ENCODE results near the gene METTL16.
A peak's percentile ranks its signal among the peaks of the same experiment; 100 is the strongest.
"Not testable (repeated sequence)": the region's sequence is repeated elsewhere in the genome, so short reads cannot be mapped to it uniquely, and the experiment has no call there.

METTL16 gene

DNA sequence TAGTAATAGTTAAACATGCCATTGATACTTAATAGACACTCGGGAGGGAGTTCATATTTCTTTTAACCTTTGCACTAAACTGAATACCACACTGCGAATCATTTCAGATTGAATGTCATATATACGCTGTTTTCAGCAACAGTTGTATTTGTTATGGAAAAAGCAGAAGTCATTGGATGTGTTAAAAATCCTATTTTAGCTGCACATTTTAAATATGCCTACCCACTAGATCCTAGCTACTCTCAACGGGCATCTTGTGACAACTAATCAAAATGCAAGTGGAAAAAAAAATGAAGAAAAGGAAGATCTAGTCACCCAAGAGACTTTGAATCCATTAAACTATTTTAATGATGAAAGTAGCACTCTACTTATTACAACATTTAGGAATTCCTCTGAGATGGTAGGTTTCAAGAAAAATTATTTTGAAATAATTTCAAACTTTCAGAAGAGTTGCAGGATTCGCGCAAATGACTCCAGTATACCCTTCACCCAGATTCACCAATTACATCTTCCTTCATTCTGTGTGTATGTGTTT, 59.4 kb downstream of the METTL16 start:
- DNase-seq (ENCODE audit: low read depth) = no peak
- no peak overlapping the region for H3K4me3 ChIP-seq (ENCODE audit: control insufficient read depth, low read depth, low read length)
- TF ChIP-seq, protein P1, sequence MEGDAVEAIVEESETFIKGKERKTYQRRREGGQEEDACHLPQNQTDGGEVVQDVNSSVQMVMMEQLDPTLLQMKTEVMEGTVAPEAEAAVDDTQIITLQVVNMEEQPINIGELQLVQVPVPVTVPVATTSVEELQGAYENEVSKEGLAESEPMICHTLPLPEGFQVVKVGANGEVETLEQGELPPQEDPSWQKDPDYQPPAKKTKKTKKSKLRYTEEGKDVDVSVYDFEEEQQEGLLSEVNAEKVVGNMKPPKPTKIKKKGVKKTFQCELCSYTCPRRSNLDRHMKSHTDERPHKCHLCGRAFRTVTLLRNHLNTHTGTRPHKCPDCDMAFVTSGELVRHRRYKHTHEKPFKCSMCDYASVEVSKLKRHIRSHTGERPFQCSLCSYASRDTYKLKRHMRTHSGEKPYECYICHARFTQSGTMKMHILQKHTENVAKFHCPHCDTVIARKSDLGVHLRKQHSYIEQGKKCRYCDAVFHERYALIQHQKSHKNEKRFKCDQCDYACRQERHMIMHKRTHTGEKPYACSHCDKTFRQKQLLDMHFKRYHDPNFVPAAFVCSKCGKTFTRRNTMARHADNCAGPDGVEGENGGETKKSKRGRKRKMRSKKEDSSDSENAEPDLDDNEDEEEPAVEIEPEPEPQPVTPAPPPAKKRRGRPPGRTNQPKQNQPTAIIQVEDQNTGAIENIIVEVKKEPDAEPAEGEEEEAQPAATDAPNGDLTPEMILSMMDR (conservative IDR thresholded peaks at IDR 0.05; ENCODE audit: control insufficient read depth, insufficient read depth, low read depth, low read length) = no peak

GRCh38 chr17:2450016-2450650, 61.6 kb downstream of the METTL16 start:
- DNase-seq (ENCODE audit: low read depth) = no peak
- no peak overlapping the region for H3K4me3 ChIP-seq (ENCODE audit: control insufficient read depth, low read depth, low read length)
- TF ChIP-seq, protein P1 (conservative IDR thresholded peaks at IDR 0.05; ENCODE audit: control insufficient read depth, insufficient read depth, low read depth, low read length) = no peak

DNA sequence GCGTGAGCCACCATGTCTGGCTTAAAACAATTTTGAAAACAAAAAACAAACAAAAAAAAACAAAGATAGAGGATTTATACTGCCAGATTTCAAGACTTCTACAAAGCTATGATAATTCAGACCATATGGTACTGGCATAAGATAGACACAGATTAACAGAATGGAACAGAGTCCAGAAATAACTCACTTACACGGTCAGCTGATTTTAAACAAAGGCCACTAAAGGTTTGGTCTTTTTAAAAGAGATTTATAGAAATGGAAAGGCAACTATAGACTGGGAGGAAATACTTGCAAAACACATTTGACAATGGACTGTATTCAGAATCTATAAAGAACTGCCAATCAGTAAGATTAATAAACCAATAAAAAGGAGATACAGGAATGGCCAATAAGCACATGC, 62.2 kb downstream of the METTL16 start:
- peak; percentile 51 for DNase-seq (ENCODE audit: low read depth)
- TF ChIP-seq, protein P1 (conservative IDR thresholded peaks at IDR 0.05; ENCODE audit: control insufficient read depth, insufficient read depth, low read depth, low read length) = no peak
- H3K4me3 ChIP-seq (ENCODE audit: control insufficient read depth, low read depth, low read length) = no peak overlapping the region

GRCh38 chr17:2447479-2447878, 64.2 kb downstream of the METTL16 start:
- DNase-seq (ENCODE audit: low read depth); H3K4me3 ChIP-seq (ENCODE audit: control insufficient read depth, low read depth, low read length): not testable (repeated sequence)

GRCh38 chr17:2445638-2446037, 66.0 kb downstream of the METTL16 start:
- TF ChIP-seq, protein P1 (conservative IDR thresholded peaks at IDR 0.05; ENCODE audit: control insufficient read depth, insufficient read depth, low read depth, low read length) = no peak
- DNase-seq (ENCODE audit: low read depth) = no peak
- no peak overlapping the region for H3K4me3 ChIP-seq (ENCODE audit: control insufficient read depth, low read depth, low read length)

DNA sequence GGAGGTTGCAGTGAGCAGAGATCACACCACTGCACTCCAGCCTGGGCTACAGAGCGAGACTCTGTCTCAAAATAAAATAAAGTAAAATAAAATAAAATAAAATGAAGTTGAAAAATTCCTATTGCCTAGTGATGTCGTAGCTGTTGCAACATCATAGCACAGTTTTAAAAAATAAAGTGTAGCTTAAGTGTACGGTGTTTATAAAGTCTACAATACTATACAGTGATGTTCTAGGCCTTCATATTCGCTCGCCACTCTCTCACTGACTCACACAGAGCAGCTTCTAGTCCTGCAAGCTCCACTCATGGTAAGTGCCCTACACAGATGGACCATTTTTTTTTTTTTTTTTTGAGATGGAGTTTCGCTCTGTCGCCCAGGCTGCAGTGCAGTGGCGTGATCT, 67.3 kb downstream of the METTL16 start:
- TF ChIP-seq, protein P1 (conservative IDR thresholded peaks at IDR 0.05; ENCODE audit: control insufficient read depth, insufficient read depth, low read depth, low read length) = no peak
- no peak overlapping the region for H3K4me3 ChIP-seq (ENCODE audit: control insufficient read depth, low read depth, low read length)
- peak; percentile 19 for DNase-seq (ENCODE audit: low read depth)

DNA sequence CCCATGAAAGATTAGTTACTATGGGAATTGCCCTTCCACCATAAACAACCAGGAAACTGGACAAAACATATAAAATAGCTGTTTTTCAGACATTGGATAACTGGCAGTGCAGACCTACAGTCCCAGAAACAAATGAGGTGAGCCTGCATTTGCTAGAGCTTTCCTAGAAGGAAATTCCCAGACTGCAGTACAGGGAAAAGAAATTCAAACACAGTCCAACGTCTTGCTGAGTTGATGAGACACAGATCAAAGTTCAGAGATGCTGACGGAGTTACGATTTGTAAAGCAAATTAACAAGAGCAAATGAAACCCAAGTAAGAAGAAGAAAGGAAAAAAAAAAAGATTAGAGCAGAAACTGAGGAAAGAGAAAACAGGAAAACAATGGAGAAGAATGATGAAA, 69.5 kb downstream of the METTL16 start:
- no peak overlapping the region for H3K4me3 ChIP-seq (ENCODE audit: control insufficient read depth, low read depth, low read length)
- peak; percentile 47 for DNase-seq (ENCODE audit: low read depth)
- TF ChIP-seq, protein P1 (conservative IDR thresholded peaks at IDR 0.05; ENCODE audit: control insufficient read depth, insufficient read depth, low read depth, low read length) = no peak
